Measurements from ENCODE around the gene SORCS3.

Gene SORCS3

GRCh38 chr10:104780946-104781595, 140.0 kb downstream of the SORCS3 start:
- DNase-seq: no peak

DNA sequence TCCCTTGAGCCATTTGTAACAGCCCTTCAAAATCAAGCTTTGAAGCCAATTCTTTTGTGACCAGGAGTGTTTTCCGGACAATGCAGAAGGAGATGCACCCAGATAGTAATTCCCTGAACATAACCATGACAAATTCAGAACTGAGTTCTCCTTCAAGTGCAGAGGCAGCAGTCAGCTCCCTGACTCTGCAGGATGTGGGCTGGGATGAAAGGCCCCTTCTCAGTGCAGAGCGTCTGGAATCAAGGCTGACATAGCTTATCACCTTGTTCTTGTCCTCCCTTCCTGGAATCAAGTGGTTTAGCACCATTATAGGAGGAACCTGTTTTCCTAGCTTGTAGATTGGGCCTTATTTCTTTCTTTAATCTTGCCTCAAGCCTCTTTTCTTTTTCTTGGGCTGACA, 143.4 kb downstream of the SORCS3 start:
- no peak for DNase-seq

DNA sequence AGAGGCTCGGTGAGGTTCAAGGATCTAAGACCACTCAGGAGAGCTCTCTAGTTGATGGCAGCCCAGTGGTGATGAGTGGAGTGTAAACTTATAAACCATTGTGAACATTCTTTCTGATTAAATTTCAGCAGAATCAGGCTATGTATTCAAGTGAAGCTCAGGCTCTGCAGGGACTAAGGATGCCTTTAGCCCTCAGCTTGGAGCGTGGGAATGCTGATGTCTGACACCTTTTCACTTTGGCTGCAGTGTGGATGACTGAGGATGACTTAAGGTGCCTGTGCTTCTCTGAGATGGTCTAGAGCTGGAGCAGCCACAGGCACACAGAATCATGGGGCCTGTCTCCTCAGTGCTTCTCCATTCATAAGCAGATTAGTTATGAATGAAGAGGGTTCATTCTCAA, 150.4 kb downstream of the SORCS3 start:
- no peak for DNase-seq

DNA sequence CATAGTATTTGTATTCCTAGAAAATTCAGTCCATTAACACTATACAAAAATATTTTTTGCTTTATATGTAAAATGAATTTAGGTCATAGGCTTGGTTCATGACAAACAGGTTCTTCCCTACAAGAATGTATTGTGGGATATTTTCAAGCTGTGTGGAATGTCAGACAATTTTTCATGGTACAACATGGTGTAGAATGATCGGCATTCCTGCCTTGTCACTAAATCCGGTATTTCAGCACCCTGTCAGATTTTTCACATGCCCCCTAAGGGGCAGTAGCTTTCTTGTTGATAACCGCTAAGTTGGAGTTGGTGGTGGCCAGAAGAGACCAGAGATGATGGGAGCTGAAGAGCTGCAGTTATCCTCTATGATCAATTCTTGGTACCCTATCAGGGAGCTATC, 154.3 kb downstream of the SORCS3 start:
- DNase-seq: no peak

- no peak for DNase-seq
These were observed 155.7 kb downstream of the SORCS3 start for GRCh38 chr10:104796823-104797222.

GRCh38 chr10:104802941-104803340, 161.9 kb downstream of the SORCS3 start:
- no peak for DNase-seq

- no peak for DNase-seq
These were observed 163.8 kb downstream of the SORCS3 start for GRCh38 chr10:104804880-104805279.

- no peak for DNase-seq
These were observed 165.7 kb downstream of the SORCS3 start for GRCh38 chr10:104806801-104807200.

- no peak for DNase-seq
These were observed 166.7 kb downstream of the SORCS3 start for GRCh38 chr10:104807581-104808310.

- no peak for DNase-seq
These were observed 168.4 kb downstream of the SORCS3 start for GRCh38 chr10:104809288-104810090.

DNA sequence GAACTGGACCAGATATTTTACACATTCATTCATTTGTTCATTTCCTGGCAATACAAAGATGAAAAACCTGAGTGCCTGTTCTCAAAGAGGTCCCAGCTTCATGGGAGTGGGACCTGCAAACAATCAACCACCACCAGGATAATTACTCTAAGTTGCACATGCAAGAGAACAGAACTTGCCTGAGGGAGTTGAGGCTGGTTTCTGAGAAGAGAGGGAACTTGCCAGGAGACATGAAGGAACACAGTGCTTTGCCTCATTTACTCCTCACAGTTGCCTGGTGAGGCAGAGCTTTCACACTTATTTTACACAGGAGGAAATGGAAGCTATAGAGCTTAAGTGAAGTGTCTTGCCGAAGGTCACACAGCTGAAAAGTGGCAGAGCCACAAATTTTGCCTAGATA, 170.1 kb downstream of the SORCS3 start:
- DNase-seq: no peak

DNA sequence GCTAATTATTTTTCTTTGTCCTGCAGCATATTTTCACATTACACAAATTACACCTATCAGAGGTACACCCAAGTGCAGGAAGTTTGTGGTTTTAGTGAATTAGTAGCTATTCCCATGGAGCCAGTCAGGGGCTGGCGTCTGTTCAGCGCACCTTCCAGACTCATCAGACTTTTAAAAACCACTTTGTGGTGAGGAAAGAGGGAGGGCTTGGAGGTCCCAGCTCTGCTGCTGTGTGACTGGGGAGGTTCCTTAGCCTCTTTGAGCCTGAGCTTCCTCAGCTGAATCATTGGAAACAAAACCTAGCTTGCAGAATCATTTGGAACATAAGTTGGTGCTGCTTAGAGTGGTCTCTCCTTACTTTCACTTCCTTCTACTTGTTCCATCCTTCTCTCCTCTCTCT, 175.4 kb downstream of the SORCS3 start:
- DNase-seq: no peak

GRCh38 chr10:104819731-104820130, 178.6 kb downstream of the SORCS3 start:
- DNase-seq: no peak

DNA sequence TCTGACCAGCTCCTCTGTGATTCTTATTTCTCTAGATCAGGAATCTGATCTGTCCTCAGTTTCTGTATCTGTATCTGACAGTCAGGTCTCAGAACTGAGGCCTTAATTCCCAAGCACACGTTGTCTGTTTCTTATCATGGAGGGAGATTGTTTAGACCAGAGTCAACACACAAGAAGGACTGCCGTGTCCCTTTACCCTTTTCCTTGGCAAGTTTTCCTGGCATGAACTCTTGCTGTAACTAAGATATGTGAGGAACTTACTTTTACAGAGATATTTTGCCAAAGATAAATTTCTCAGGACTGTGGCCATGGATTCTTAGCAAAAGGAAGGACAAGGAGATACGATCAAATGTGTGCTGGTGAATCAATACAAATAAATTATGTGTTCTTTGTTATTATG, 181.0 kb downstream of the SORCS3 start:
- DNase-seq: no peak

DNA sequence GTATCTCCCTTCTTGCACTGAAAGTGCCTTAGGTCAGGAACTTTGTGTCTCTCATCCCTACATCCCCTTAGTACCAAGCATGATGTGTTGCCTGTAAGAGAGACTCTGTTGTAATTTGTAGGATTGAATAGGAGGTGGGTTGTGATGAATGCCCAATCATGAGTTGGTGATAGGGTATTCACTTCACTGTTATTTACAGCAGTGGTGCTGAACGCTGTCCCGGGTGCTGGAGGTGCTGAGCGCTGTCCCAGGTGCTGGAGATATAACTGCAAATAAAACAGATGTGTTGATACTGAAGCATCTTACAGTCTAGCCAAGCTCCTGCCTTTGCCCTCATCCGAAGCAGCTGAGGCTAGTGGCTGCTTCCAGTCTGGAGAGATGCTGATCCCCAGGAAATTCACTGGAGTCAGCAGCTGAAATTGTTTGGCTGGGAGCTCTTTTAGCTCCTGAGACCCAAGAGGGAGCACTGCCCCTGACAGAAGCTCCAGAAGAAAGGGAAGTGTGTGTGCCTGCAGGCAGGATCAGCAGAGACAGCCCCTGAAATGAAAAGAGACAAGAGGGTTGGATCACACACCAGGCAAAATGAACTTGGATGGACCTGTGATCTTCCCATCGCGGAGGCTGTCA, 183.4 kb downstream of the SORCS3 start:
- DNase-seq: peak; percentile 14

GRCh38 chr10:104831272-104831671, 190.2 kb downstream of the SORCS3 start:
- no peak for DNase-seq

DNA sequence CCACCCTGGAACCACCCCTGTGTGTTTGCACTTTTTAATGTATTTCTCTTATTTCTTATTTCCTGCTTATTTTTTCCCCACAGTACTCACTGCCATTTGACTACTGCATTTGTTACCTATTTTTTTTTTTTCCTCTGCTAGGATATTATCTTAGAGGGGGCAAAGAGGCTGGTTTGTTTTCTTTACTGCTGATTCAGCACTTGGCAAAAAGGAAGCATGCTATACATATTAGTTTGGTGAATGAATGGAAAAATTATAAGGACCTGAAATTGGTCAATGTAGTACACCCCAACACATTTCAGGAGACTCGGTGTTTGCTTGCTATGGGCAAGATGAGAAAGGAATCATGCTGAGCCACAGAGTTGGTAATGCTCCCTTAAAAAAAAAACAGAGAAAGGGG, 193.5 kb downstream of the SORCS3 start:
- no peak for DNase-seq

GRCh38 chr10:104835422-104835821, 194.3 kb downstream of the SORCS3 start:
- no peak for DNase-seq

DNA sequence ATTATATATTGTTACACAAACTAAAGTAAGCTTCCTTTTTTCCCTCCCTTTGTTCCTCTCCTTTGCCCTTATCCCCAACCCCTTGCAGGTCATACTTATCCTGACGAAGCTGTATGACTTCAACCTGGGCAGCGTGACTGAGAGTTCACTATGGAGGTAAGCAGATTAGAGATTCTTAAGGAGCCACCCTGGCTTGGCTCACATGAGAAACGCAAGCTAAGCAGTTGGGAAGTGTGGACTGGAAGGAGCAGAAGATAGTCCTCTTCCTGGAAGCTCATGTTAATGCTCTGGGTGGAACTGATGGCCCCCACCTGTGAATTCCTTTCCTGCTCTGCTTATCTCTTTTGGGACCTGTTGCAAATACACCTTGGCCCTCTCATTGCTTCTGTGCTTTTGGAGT, 201.6 kb downstream of the SORCS3 start:
- DNase-seq: no peak

DNA sequence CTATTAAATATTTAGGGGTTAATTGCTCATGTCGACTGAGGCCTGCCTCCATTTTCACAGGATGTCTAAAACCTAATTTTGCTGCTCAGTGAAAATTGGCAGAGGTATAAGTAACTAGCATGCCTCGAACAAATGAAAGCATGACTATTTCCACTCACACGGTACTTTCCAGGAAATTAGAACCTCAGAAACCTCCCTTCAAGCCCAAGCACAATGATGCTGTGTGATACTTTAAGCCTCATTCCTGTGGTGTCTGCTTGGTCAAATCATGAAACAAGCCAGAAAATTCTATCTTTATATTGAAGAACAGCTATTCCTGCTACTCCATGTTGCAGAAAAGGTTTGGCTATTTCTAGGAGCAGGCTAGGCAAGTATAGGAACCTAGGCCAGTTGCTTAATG, 203.0 kb downstream of the SORCS3 start:
- DNase-seq: no peak

- no peak for DNase-seq
These were observed 208.9 kb downstream of the SORCS3 start for GRCh38 chr10:104850023-104850422.

GRCh38 chr10:104867966-104868598, 227.0 kb downstream of the SORCS3 start:
- DNase-seq: no peak

GRCh38 chr10:104872691-104873090, 231.6 kb downstream of the SORCS3 start:
- DNase-seq: no peak
